Measurements from ENCODE around the gene GHRH. TPM values are rescaled to one million over a fixed set of nuclear protein-coding genes. Genes with fewer than 3 reads are reported as not detected.

The GHRH gene
- total RNA-seq, 1 donor from 2014 or later = not detected

DNA sequence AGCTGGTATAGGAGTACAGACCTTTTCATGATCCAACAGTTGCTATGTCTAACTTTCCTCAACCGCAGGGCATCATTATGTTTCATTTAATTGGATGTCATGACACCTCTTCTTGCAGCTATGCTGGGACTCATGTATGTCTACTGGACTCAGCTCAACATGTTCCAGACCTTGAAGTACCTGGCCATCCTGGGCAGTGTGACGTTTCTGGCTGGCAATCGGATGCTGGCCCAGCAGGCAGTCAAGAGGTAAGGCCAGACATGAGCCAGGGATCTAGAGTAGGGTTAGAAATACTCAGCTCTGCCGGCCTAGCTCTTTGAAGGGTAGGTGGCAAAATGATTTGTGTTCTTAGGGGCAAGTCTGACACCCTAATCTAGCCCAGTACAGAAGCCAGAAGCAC is 25.2 kb downstream of the GHRH start:
- no peak overlapping the region for H3K4me3 ChIP-seq (ENCODE audit: low read depth, low read length)
- TF ChIP-seq CTCF (conservative IDR thresholded peaks at IDR 0.05; ENCODE audit: low read depth, low read length) = no peak
- no peak for DNase-seq (ENCODE audit: low read depth)

- no peak for TF ChIP-seq CTCF (conservative IDR thresholded peaks at IDR 0.05; ENCODE audit: low read depth, low read length)
- no peak overlapping the region for H3K4me3 ChIP-seq (ENCODE audit: low read depth, low read length)
- DNase-seq (ENCODE audit: low read depth) = no peak
Observed at GRCh38 chr20:37235065-37235464, 26.5 kb downstream of the GHRH start.

- no peak overlapping the region for H3K4me3 ChIP-seq (ENCODE audit: low read depth, low read length)
- no peak for TF ChIP-seq CTCF (conservative IDR thresholded peaks at IDR 0.05; ENCODE audit: low read depth, low read length)
- DNase-seq (ENCODE audit: low read depth) = no peak
Observed at GRCh38 chr20:37234254-37234581, 27.4 kb downstream of the GHRH start.

GRCh38 chr20:37233548-37234253 is 27.9 kb downstream of the GHRH start:
- TF ChIP-seq CTCF (conservative IDR thresholded peaks at IDR 0.05; ENCODE audit: low read depth, low read length) = no peak
- no peak for DNase-seq (ENCODE audit: low read depth)
- no peak overlapping the region for H3K4me3 ChIP-seq (ENCODE audit: low read depth, low read length)

GRCh38 chr20:37231947-37232630 is 29.5 kb downstream of the GHRH start:
- H3K4me3 ChIP-seq (ENCODE audit: low read depth, low read length) = no peak overlapping the region
- TF ChIP-seq CTCF (conservative IDR thresholded peaks at IDR 0.05; ENCODE audit: low read depth, low read length) = no peak
- DNase-seq (ENCODE audit: low read depth) = no peak

GRCh38 chr20:37230200-37230599 is 31.4 kb downstream of the GHRH start:
- H3K4me3 ChIP-seq (ENCODE audit: low read depth, low read length) = no peak overlapping the region
- TF ChIP-seq CTCF (conservative IDR thresholded peaks at IDR 0.05; ENCODE audit: low read depth, low read length) = no peak
- no peak for DNase-seq (ENCODE audit: low read depth)

GRCh38 chr20:37229357-37229756 is 32.3 kb downstream of the GHRH start:
- no peak for DNase-seq (ENCODE audit: low read depth)
- TF ChIP-seq CTCF (conservative IDR thresholded peaks at IDR 0.05; ENCODE audit: low read depth, low read length) = no peak
- H3K4me3 ChIP-seq (ENCODE audit: low read depth, low read length) = no peak overlapping the region

Measured in epithelial cell of proximal tubule (primary cell).